ENCODE results near the gene TPRX1. TPM values are rescaled to one million over a fixed set of nuclear protein-coding genes. Genes with fewer than 3 reads are reported as not detected.
"Not testable (repeated sequence)": the region's sequence is repeated elsewhere in the genome, so short reads cannot be mapped to it uniquely, and the experiment has no call there.

TPRX1 gene
- not detected in 2 replicates for total RNA-seq (2022)
- not detected for Bru-seq, nascent RNA
- BruChase-seq, experiment 1, labeled RNA remaining after a 6-hour chase, result not detected
- BruChase-seq, experiment 2, labeled RNA remaining after a 2-hour chase, result not detected
- long read RNA-seq, result 0 reads

DNA sequence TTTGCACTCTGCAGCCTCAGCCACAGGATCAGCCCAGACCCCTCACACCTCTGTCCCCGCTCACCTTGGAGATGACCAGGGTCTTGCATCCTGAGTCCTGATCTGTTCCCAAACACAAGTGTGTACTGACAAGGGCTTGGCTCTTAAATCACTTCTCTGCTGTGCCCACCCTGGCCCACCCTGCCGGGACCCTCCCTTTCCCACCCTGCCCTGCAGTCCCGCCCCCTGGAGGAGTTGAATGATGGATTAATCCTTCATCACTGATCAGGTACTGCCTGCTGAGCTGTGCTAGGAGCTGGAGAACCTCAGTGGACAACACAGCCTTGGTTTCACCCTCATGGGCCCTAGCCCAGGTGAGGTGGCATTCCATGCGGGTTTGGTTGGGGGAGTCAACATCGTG is at the start of gene TPRX1:
TPRX1 (minus strand) TSS at position 101 of the 400 bp plus-strand sequence; CDS start at position 89, 12 bp downstream.
- H3K4me1 Mint-ChIP-seq (ENCODE audit: low read depth, unreplicated experiment); H3K36me3 Mint-ChIP-seq (ENCODE audit: insufficient read depth, unreplicated experiment); H3K4me3 Mint-ChIP-seq (ENCODE audit: low read depth, unreplicated experiment); intact Hi-C loops (cut with micrococcal nuclease; ENCODE audit: unreplicated experiment); BruUV-seq (replicated peaks); H3K9me3 Mint-ChIP-seq (ENCODE audit: low read depth, unreplicated experiment); CTCF ChIA-PET; H3K27ac Mint-ChIP-seq (ENCODE audit: unreplicated experiment); DNase-seq: not testable (repeated sequence)
- peaks cover 13% of the 10 kb centered on the region for H3K27me3 Mint-ChIP-seq (ENCODE audit: unreplicated experiment)

DNA sequence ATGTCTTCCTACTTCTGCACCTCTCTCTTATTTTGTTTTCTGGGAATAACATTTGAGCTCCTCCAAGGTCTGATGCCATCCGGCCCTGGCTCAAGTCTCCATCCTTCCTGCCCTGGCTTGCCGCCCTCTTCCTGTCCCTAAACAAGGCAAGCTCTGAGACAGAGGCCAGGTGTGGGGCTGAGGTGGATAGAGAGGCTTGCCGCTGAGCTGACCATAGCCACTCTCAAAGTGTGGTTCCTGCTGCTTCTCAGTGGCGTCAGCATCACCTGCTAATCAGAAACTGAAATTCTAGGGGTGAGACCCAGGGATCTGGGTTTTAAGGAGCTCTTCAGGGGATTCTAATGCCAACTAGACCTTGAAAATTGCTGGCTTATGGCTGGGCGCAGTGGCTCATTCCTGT is 48.7 kb upstream of the TPRX1 start:
- no TSS peak for BruUV-seq (replicated peaks)
- H3K4me1 Mint-ChIP-seq (ENCODE audit: low read depth, unreplicated experiment), result peaks cover 10% of the 10 kb centered on the region
- no peaks in the 10 kb centered on the region for H3K36me3 Mint-ChIP-seq (ENCODE audit: insufficient read depth, unreplicated experiment)
- no peak for DNase-seq
- H3K27ac Mint-ChIP-seq (ENCODE audit: unreplicated experiment), result no peak overlapping the region
- H3K9me3 Mint-ChIP-seq (ENCODE audit: low read depth, unreplicated experiment), result no peaks in the 10 kb centered on the region
- no peak overlapping the region for H3K4me3 Mint-ChIP-seq (ENCODE audit: low read depth, unreplicated experiment)
- CTCF ChIA-PET, result interaction anchor here (0.7 kb wide), 2 partner anchors 9 to 283 kb away, joined by 3 to 5 read pairs; no protein-coding TSS in a partner anchor
- intact Hi-C loops (cut with micrococcal nuclease; ENCODE audit: unreplicated experiment), result no loop called here
- TF ChIP-seq CTCF (IDR thresholded peaks at IDR 0.05; ENCODE audit: unreplicated experiment), result no peak
- peaks cover 79% of the 10 kb centered on the region for H3K27me3 Mint-ChIP-seq (ENCODE audit: unreplicated experiment)

DNA sequence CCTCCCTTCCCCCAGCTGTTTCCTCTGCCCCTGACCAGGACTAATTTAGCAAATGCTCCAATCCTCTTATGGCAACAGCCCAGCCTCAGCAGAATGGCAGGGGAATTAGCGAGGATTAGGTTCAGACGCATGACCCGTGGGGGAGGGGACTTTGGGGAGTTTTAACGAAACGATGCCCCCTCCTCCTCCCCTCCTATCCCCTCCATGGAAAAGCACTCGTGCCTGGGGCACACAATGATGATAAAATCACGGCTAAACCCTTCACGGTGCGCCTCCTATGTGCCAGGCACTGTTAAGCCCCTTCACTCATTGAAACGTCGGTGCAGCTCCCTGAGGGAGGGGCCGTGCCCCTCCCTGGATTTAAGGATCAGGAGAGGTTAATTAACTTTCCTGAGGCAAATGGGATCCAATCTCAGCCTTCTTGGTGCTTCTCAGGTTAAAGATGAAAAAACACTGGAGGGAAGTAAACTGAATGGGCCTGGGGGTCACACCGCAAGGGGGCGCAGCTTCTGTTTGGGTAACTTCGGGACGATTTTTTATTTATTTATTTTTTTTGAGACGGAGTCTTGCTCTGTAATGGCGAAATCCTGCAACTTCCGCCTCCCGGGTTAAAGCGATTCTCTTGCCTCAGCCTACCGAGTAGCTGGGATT is 44.6 kb upstream of the TPRX1 start:
- no peak overlapping the region for H3K27ac Mint-ChIP-seq (ENCODE audit: unreplicated experiment)
- no peaks in the 10 kb centered on the region for H3K9me3 Mint-ChIP-seq (ENCODE audit: low read depth, unreplicated experiment)
- DNase-seq, result peak; percentile 64
- CTCF ChIA-PET, result interaction anchor here (1.0 kb wide), 1 partner anchor 9 kb away, joined by 3 read pairs; no protein-coding TSS in a partner anchor
- H3K4me1 Mint-ChIP-seq (ENCODE audit: low read depth, unreplicated experiment), result peaks cover 10% of the 10 kb centered on the region
- peak; percentile 81 for TF ChIP-seq CTCF (IDR thresholded peaks at IDR 0.05; ENCODE audit: unreplicated experiment)
- peaks cover 81% of the 10 kb centered on the region for H3K27me3 Mint-ChIP-seq (ENCODE audit: unreplicated experiment)
- intact Hi-C loops (cut with micrococcal nuclease; ENCODE audit: unreplicated experiment), result no loop called here
- BruUV-seq (replicated peaks), result no TSS peak
- no peaks in the 10 kb centered on the region for H3K36me3 Mint-ChIP-seq (ENCODE audit: insufficient read depth, unreplicated experiment)
- peak overlapping the region; percentile 21 for H3K4me3 Mint-ChIP-seq (ENCODE audit: low read depth, unreplicated experiment)

- intact Hi-C loops (cut with micrococcal nuclease; ENCODE audit: unreplicated experiment), result no loop called here
- Mint-ChIP-seq H3K27me3 (ENCODE audit: unreplicated experiment) (peaks cover 81% of the 10 kb centered on the region), H3K27ac (ENCODE audit: unreplicated experiment) (no peak overlapping the region), H3K4me3 (ENCODE audit: low read depth, unreplicated experiment) (no peak overlapping the region), H3K36me3 (ENCODE audit: insufficient read depth, unreplicated experiment) (no peaks in the 10 kb centered on the region), H3K4me1 (ENCODE audit: low read depth, unreplicated experiment) (peaks cover 10% of the 10 kb centered on the region), H3K9me3 (ENCODE audit: low read depth, unreplicated experiment) (no peaks in the 10 kb centered on the region)
- DNase-seq, result no peak
- CTCF ChIA-PET, result no interaction called here
- no TSS peak for BruUV-seq (replicated peaks)
- TF ChIP-seq CTCF (IDR thresholded peaks at IDR 0.05; ENCODE audit: unreplicated experiment), result no peak
Measured at GRCh38 chr19:47848425-47848822, 44.1 kb upstream of the TPRX1 start.

DNA sequence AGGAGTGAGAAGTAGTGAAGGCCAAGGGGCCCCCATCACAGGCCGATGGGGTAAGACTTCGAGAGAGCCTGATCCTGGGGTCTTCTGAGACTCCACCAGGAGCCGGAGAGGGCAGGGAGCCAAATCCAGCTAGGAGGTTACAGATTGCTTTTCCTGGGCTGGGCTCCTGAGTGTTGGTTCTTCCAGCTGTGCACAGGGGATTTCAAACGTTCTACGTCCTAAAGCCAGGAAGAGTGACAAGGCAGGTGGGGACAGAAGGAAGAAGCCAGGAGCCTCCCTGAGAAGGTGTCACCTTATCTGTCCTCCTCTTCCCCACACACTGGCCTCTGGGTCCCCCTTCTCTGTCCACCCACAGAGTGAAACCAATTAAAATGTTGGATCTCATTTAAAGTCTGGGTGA is 38.6 kb upstream of the TPRX1 start:
- Mint-ChIP-seq H3K36me3 (ENCODE audit: insufficient read depth, unreplicated experiment) (no peaks in the 10 kb centered on the region), H3K4me3 (ENCODE audit: low read depth, unreplicated experiment) (no peak overlapping the region), H3K27me3 (ENCODE audit: unreplicated experiment) (peaks cover 58% of the 10 kb centered on the region), H3K9me3 (ENCODE audit: low read depth, unreplicated experiment) (no peaks in the 10 kb centered on the region), H3K27ac (ENCODE audit: unreplicated experiment) (no peak overlapping the region), H3K4me1 (ENCODE audit: low read depth, unreplicated experiment) (no peaks in the 10 kb centered on the region)
- no peak for TF ChIP-seq CTCF (IDR thresholded peaks at IDR 0.05; ENCODE audit: unreplicated experiment)
- no peak for DNase-seq
- intact Hi-C loops (cut with micrococcal nuclease; ENCODE audit: unreplicated experiment), result no loop called here
- CTCF ChIA-PET, result no interaction called here
- no TSS peak for BruUV-seq (replicated peaks)
